ENCODE data around the gene LGR5. TPM values are rescaled to one million over a fixed set of nuclear protein-coding genes. Genes with fewer than 3 reads are reported as not detected.

The LGR5 gene
- total and polyA plus RNA-seq, 2 of the 8 experiments (the other 6 are each of a cell fraction or from before 2014, with no cell fraction given) = 0.08 to 0.19 TPM

- no peak for TF ChIP-seq CHD7 (IDR thresholded peaks at IDR 0.05; ENCODE audit: insufficient replicate concordance, low read length)
- TF ChIP-seq CHD1 (IDR thresholded peaks at IDR 0.05; ENCODE audit: low read depth, low read length) = no peak
- no peak for TF ChIP-seq RAD21 (IDR thresholded peaks at IDR 0.05 in 1 of 2, conservative IDR thresholded peaks at IDR 0.05 in 1 of 2; ENCODE audit: low read depth in 2 of 2, low read length in 2 of 2)
- no peak for TF ChIP-seq CHD2 (IDR thresholded peaks at IDR 0.05; ENCODE audit: low read length)
- TF ChIP-seq CBX5 (IDR thresholded peaks at IDR 0.05; ENCODE audit: low read depth, low read length) = no peak
- TF ChIP-seq POLR2AphosphoS5 (IDR thresholded peaks at IDR 0.05; ENCODE audit: low read depth, low read length) = no peak
- no peak for TF ChIP-seq SIRT6 (IDR thresholded peaks at IDR 0.05; ENCODE audit: low read length)
- TF ChIP-seq TCF12 (IDR thresholded peaks at IDR 0.05; ENCODE audit: low read depth, low read length) = no peak
- peak; percentile 84 for TF ChIP-seq EZH2 (IDR thresholded peaks at IDR 0.05; ENCODE audit: low read depth, low read length, severe bottlenecking)
- TF ChIP-seq TAF7 (optimal IDR thresholded peaks at IDR 0.05; ENCODE audit: borderline replicate concordance, low read depth, low read length) = no peak
- TF ChIP-seq TBP (IDR thresholded peaks at IDR 0.05; ENCODE audit: low read depth, low read length) = no peak; the same call in 1 of the 2 replicates
These were observed at the start of gene LGR5 (continued) for GRCh38 chr12:71439613-71440344.
